GM12874 (cell line): ENCODE data around the gene PDPK1.

Experiments
- CTCF ChIP-seq: IDR thresholded peaks from 2 replicates; pipeline ENCODE4 v1.5.1; 2011; ENCODE audit warnings: low read depth, mild to moderate bottlenecking, control low read depth, low read length, moderate library complexity; ENCODE audit not compliant: insufficient read depth

PDPK1 gene

GRCh38 chr16:2511128-2511800 is 26.6 kb upstream of the PDPK1 start:
- no peak for TF ChIP-seq CTCF

DNA sequence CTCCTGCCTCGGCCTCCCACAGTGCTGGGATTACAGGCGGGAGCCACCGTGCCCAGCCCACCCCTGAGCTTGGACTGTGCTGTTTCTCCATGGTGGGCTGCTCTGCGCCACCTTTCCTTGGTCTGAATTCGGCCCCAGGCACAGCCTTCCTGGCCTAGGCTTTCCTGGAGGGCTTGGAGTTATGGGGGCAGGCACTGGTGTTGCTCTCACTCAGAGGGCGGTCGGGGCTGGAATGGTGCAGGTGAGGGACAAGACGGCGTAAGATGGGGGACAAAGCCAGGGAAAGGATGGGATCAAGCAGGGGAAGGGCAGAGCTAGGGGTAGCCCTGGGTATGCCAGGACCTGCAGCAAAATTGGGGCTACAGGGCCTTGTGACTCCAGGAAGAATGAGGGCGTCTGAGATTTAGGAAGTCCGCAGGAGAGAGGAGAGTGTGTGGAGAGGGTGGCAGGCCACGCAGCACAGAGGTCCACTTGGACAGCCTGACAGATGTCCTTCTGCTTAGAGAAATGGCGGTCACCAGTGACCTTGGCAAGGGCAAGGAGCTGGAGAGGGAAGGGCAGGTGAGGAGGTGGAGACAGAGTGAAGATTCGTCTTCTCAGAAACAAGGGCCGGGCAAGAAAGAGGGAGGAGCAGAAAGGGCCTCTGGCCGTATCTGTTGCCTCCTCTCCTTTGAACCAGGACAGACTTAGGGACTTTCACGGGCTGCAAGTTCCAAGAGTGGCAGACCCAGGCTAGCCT is 25.7 kb upstream of the PDPK1 start:
- no peak for TF ChIP-seq CTCF

GRCh38 chr16:2512735-2513404 is 25.0 kb upstream of the PDPK1 start:
- TF ChIP-seq CTCF, result no peak

GRCh38 chr16:2513405-2514332 is 24.2 kb upstream of the PDPK1 start, which contains the start of gene ATP6V0C:
Gene ATP6V0C, plus strand, starts transcription at chr16:2513952. Its CDS starts 152 bp downstream, at chr16:2514104.
- no peak for TF ChIP-seq CTCF

GRCh38 chr16:2514333-2515179 is 23.3 kb upstream of the PDPK1 start:
- TF ChIP-seq CTCF, result no peak

GRCh38 chr16:2515180-2515851 is 22.5 kb upstream of the PDPK1 start:
- no peak for TF ChIP-seq CTCF
